DMS153 treated with DMSO at 0.1 percent for 48 hours (cell line): ENCODE data around the gene STXBP5L.
"Not testable (repeated sequence)": the region's sequence is repeated elsewhere in the genome, so short reads cannot be mapped to it uniquely, and the experiment has no call there.

Experiments
- DNase-seq: peaks from one replicate; lab custom pipeline; 2025; ENCODE audit not compliant: unreplicated experiment; lab: John Stamatoyannopoulos, UW

The STXBP5L gene

GRCh38 chr3:120908030-120908794 is at the start of gene STXBP5L:
Gene STXBP5L, plus strand, starts transcription at chr3:120908205. Its CDS starts 1,374 bp downstream, at chr3:120909579.
- peak; percentile 98 for DNase-seq

GRCh38 chr3:120858521-120858920 is 49.5 kb upstream of the STXBP5L start:
- DNase-seq: no peak

- peak; percentile 9 for DNase-seq
Observed at GRCh38 chr3:120864541-120864940, 43.5 kb upstream of the STXBP5L start.

- no peak for DNase-seq
Observed at GRCh38 chr3:120875507-120875906, 32.5 kb upstream of the STXBP5L start.

GRCh38 chr3:120875989-120876388 is 32.0 kb upstream of the STXBP5L start:
- no peak for DNase-seq

GRCh38 chr3:120879411-120879810 is 28.6 kb upstream of the STXBP5L start:
- no peak for DNase-seq

GRCh38 chr3:120892921-120893320 is 15.1 kb upstream of the STXBP5L start:
- no peak for DNase-seq

GRCh38 chr3:120894316-120895057 is 13.5 kb upstream of the STXBP5L start:
- DNase-seq: no peak

- not testable (repeated sequence) for DNase-seq
Observed at GRCh38 chr3:120901716-120902115, 6.3 kb upstream of the STXBP5L start.

GRCh38 chr3:120903221-120903620 is 4.8 kb upstream of the STXBP5L start:
- no peak for DNase-seq

- DNase-seq: no peak
Observed at GRCh38 chr3:120907659-120908029, 361 bp upstream of the STXBP5L start.

- DNase-seq: peak; percentile 31
Observed at GRCh38 chr3:120908795-120909601, 993 bp downstream of the STXBP5L start.

- no peak for DNase-seq
Observed at GRCh38 chr3:120909602-120909878, 1.5 kb downstream of the STXBP5L start.

GRCh38 chr3:120926146-120926545 is 18.1 kb downstream of the STXBP5L start:
- no peak for DNase-seq

- no peak for DNase-seq
Observed at GRCh38 chr3:120928991-120929390, 21.0 kb downstream of the STXBP5L start.

- no peak for DNase-seq
Observed at GRCh38 chr3:120931593-120931992, 23.6 kb downstream of the STXBP5L start.

- DNase-seq: no peak
Observed at GRCh38 chr3:120956143-120956542, 48.1 kb downstream of the STXBP5L start.

GRCh38 chr3:120982608-120983320 is 74.8 kb downstream of the STXBP5L start:
- DNase-seq: no peak

GRCh38 chr3:120983321-120983665 is 75.3 kb downstream of the STXBP5L start:
- DNase-seq: no peak

GRCh38 chr3:120983841-120984240 is 75.8 kb downstream of the STXBP5L start:
- DNase-seq: peak; percentile 33

GRCh38 chr3:120985242-120985641 is 77.2 kb downstream of the STXBP5L start:
- DNase-seq: no peak
